Natural killer cell (primary cell): ENCODE data around the gene ATXN10. TPM values are rescaled to one million over a fixed set of nuclear protein-coding genes. Genes with fewer than 3 reads are reported as not detected.

ENCODE experiments used
- ATAC-seq, 3 donors: fragments of 150-1000 bp in 2 of 3; fragments of 200-7000 bp in 1 of 3; cut with Tn5 transposase; 1 replicate in 1 of 3; 2 replicates in 2 of 3; pipeline ENCODE4 v1.10.0; 2021; ENCODE audit warnings: mild to moderate bottlenecking in 2 of 3, moderate library complexity in 2 of 3
- DNase-seq, 2 donors: peaks; one replicate each; pipeline versions ENCODE4 v3.0.0 to v3.0.0-alpha.2; 2013 to 2021; ENCODE audit warnings: mixed read lengths in 1 of 2
- H3K27ac ChIP-seq: one replicate; pipeline ENCODE4 v1.5.1; 2013; ENCODE audit warnings: mild to moderate bottlenecking, low read length
- H3K27me3 ChIP-seq: one replicate; pipeline ENCODE4 v1.6.1; 2013; ENCODE audit warnings: low read length; ENCODE audit not compliant: control insufficient read depth, insufficient read depth
- H3K36me3 ChIP-seq: one replicate; pipeline ENCODE4 v1.6.1; 2013; ENCODE audit warnings: low read length; ENCODE audit not compliant: control insufficient read depth, insufficient read depth
- H3K4me1 ChIP-seq: one replicate; pipeline ENCODE4 v1.6.1; 2013; ENCODE audit warnings: low read length; ENCODE audit not compliant: control insufficient read depth, insufficient read depth
- H3K4me3 ChIP-seq: one replicate; pipeline ENCODE4 v1.5.1; 2013; ENCODE audit warnings: low read length
- H3K9me3 ChIP-seq: one replicate; pipeline ENCODE4 v1.6.1; 2013; ENCODE audit warnings: low read length; ENCODE audit not compliant: control insufficient read depth, insufficient read depth
- H3K27ac Mint-ChIP-seq, 2 donors: one replicate each; pipeline ENCODE4 v1.8.0; 2022; ENCODE audit warnings: mild to moderate bottlenecking in 2 of 2, mixed read lengths in 2 of 2, moderate library complexity in 1 of 2
- H3K27me3 Mint-ChIP-seq, 2 donors: one replicate each; pipeline ENCODE4 v1.8.0; 2022; ENCODE audit warnings: low read depth in 2 of 2, mixed read lengths in 2 of 2
- H3K36me3 Mint-ChIP-seq: one replicate; pipeline ENCODE4 v1.8.0; 2022; ENCODE audit warnings: mixed read lengths
- H3K4me1 Mint-ChIP-seq, 2 donors: one replicate each; pipeline ENCODE4 v1.8.0; 2022; ENCODE audit warnings: mixed read lengths in 2 of 2
- H3K4me3 Mint-ChIP-seq: one replicate; pipeline ENCODE4 v1.8.0; 2022; ENCODE audit warnings: mild to moderate bottlenecking, moderate library complexity, mixed read lengths
- H3K9me3 Mint-ChIP-seq, 2 donors: one replicate each; pipeline ENCODE4 v1.8.0; 2022; ENCODE audit warnings: mixed read lengths in 2 of 2
- WGBS: methylation state at CpG from one replicate; pipeline ENCODE4 v1.1.7; 2013; ENCODE audit warnings: missing lambda C conversion rate; ENCODE audit not compliant: insufficient coverage; 5-methylcytosine and 5-hydroxymethylcytosine counted together
- intact Hi-C: fragments of 100-400 bp; cut with micrococcal nuclease; formaldehyde crosslinking; loops from one replicate; pipeline ENCODE4 v1.14.2; 2022
- total RNA-seq, 4 donors: library from RNA; stranded (reverse); fragments of 120-200 nt in 1 of 4; gene quantifications; one replicate each; pipeline versions ENCODE4 v1.2.3 to v1.2.4, GENCODE V29; 2013 to 2022
- TF ChIP-seq, protein P1 (sequence below): fragments of 200-600 bp; IDR thresholded peaks from one replicate; pipeline ENCODE4 v1.8.0; 2022; ENCODE audit warnings: antibody characterized with exemption

The ATXN10 gene
- total RNA-seq, 3 donors from 2014 or later (not counting 1 experiment from before 2014, with no cell fraction given) = 79.3 to 90.5 (median 88.8) TPM

DNA sequence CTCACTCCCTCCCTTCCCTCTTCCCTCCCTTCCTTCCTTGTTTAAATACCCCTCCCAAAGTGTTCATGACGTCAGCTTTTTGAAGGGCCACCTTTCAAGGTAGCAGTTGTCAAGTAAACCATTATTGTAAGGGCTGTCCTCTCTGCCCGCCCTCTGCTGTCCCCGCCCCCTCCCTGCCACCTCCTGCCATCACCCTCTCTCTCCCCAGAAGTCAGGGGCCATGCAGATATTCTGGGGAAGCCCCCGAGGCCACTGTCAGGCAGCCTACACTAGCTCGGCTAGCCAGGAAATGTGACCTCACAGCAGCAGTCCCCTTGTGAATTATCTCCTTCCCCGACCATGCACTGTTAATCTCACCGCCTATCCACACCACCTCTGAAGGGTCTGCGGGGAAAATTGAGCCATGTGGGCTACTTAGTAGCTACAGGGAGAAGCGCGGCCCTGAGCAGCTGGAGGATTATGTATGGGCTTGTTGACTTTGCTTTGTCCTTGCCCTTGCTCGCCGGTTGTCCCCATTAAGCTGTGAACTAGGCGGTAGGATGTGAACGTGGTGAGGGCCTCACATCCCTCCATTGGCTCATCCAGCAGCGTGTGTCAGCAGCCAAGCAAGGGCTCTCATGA lies 42.1 kb upstream of the ATXN10 start:
- H3K27ac Mint-ChIP-seq = no peak overlapping the region
- DNase-seq (no peak), ATAC-seq (peak; percentile 76 to 95 (median 89))
- no peaks in the 10 kb centered on the region for H3K9me3 Mint-ChIP-seq
- Histone ChIP-seq H3K9me3 (no peaks in the 10 kb centered on the region), H3K4me3 (no peak overlapping the region), H3K27me3 (peaks cover 3% of the 10 kb centered on the region), H3K27ac (no peak overlapping the region), H3K36me3 (no peaks in the 10 kb centered on the region), H3K4me1 (no peaks in the 10 kb centered on the region)
- no peak overlapping the region for H3K4me3 Mint-ChIP-seq
- H3K4me1 Mint-ChIP-seq = peaks cover 0 to 4% of the 10 kb centered on the region in 2 donors
- intact Hi-C loops = no loop called here
- peaks cover 26 to 32% of the 10 kb centered on the region in 2 donors for H3K27me3 Mint-ChIP-seq
- 60% methylated on average over 15 of the region's 15 CpGs for WGBS
- no peaks in the 10 kb centered on the region for H3K36me3 Mint-ChIP-seq
- TF ChIP-seq, protein P1, sequence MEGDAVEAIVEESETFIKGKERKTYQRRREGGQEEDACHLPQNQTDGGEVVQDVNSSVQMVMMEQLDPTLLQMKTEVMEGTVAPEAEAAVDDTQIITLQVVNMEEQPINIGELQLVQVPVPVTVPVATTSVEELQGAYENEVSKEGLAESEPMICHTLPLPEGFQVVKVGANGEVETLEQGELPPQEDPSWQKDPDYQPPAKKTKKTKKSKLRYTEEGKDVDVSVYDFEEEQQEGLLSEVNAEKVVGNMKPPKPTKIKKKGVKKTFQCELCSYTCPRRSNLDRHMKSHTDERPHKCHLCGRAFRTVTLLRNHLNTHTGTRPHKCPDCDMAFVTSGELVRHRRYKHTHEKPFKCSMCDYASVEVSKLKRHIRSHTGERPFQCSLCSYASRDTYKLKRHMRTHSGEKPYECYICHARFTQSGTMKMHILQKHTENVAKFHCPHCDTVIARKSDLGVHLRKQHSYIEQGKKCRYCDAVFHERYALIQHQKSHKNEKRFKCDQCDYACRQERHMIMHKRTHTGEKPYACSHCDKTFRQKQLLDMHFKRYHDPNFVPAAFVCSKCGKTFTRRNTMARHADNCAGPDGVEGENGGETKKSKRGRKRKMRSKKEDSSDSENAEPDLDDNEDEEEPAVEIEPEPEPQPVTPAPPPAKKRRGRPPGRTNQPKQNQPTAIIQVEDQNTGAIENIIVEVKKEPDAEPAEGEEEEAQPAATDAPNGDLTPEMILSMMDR = no peak

DNA sequence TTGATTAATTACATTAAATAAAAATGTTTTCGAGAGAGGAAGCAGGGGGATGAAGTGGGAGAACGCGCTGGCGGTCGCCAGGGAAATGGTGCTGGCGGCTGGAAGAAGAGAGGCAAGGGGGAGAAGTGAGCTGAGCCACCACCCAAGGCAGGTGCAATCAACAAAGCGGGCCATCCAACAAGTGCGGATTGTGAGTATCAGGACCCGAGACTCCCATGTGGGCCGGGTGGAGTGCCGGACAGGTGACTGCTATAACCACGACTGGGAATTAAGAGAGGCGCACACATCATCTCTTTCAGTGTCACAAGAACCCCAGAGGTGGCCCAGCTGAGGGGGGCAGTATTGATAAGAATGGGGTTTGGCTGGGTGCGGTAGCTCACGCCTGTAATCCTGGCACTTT lies 41.2 kb upstream of the ATXN10 start:
- no peaks in the 10 kb centered on the region for H3K9me3 ChIP-seq
- Mint-ChIP-seq H3K4me3 (no peak overlapping the region), H3K27ac (no peak overlapping the region), H3K4me1 (peaks cover 0 to 4% of the 10 kb centered on the region in 2 donors), H3K36me3 (no peaks in the 10 kb centered on the region), H3K27me3 (peaks cover 29 to 32% of the 10 kb centered on the region in 2 donors), H3K9me3 (no peaks in the 10 kb centered on the region)
- DNase-seq (no peak), ATAC-seq (no peak)
- no peak overlapping the region for H3K27ac ChIP-seq
- TF ChIP-seq, protein P1 = no peak
- H3K4me1 ChIP-seq = no peaks in the 10 kb centered on the region
- H3K36me3 ChIP-seq = no peaks in the 10 kb centered on the region
- intact Hi-C loops = no loop called here
- no peak overlapping the region for H3K4me3 ChIP-seq
- WGBS = 93% methylated on average over 15 of the region's 15 CpGs
- peaks cover 3% of the 10 kb centered on the region for H3K27me3 ChIP-seq

DNA sequence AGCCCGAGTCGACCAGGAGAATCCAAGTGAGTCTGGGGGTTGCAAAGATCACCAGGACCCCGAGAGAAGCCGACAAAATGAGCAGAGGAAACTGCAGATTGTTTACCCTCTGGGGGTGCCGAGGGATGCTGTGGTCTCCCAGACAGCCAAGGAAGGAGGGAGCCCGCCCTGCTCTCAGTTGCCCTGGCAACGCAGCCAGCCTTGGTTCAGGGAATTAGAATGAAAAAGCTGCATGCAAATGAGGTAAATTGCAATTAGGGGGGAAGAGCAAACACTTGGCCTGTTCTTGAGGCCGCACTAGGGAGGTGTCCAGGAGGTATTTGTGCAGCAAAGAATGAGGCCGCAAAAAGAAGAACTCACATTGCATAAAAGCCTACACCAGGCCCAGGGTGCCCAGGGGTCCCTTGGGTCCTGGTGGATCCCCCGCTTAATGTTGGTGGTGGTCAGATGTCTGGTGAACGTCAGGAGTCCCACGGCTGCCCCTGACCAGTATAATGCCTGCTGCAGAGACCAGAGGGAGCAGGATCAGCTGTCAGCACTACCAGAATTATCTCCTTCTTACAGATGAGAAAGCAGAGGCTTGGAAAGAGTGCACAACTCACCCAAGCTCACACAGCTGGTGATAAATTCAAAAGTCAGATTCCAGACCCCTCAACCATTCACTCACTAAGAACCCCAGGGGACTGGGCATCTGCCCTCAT lies 40.3 kb upstream of the ATXN10 start:
- TF ChIP-seq, protein P1 = no peak
- intact Hi-C loops = no loop called here
- Mint-ChIP-seq H3K27ac (no peak overlapping the region), H3K27me3 (peaks cover 26 to 32% of the 10 kb centered on the region in 2 donors), H3K9me3 (no peaks in the 10 kb centered on the region), H3K4me1 (peaks cover 0 to 4% of the 10 kb centered on the region in 2 donors), H3K4me3 (no peak overlapping the region), H3K36me3 (no peaks in the 10 kb centered on the region)
- H3K27ac ChIP-seq = no peak overlapping the region
- ATAC-seq (no peak), DNase-seq (no peak)
- WGBS = 54% methylated on average over 12 of the region's 12 CpGs
- H3K36me3 ChIP-seq = no peaks in the 10 kb centered on the region
- peaks cover 3% of the 10 kb centered on the region for H3K27me3 ChIP-seq
- H3K4me3 ChIP-seq = no peak overlapping the region
- H3K4me1 ChIP-seq = no peaks in the 10 kb centered on the region
- H3K9me3 ChIP-seq = no peaks in the 10 kb centered on the region
